MM.1S (cell line): ENCODE data around the gene GALNT15.

Experiments used
- CTCF ChIP-seq: fragments of 300-600 bp; sonication (generic); IDR thresholded peaks from 2 replicates; pipeline ENCODE4 v1.5.1; 2016; ENCODE audit warnings: antibody characterized with exemption, low read length, mixed read lengths
- EZH2 ChIP-seq: fragments of 300-600 bp; sonication (generic); optimal IDR thresholded peaks from 2 replicates; pipeline ENCODE3; 2017; ENCODE audit warnings: low read depth, mild to moderate bottlenecking, antibody characterized with exemption, low read length, mixed read lengths
- EZH2phosphoT487 ChIP-seq: fragments of 300-600 bp; sonication (generic); IDR thresholded peaks from 2 replicates; pipeline ENCODE4 v1.6.1; 2018; ENCODE audit warnings: antibody characterized with exemption, low read length

GRCh38 chr3:16136055-16136454, 38.4 kb upstream of the GALNT15 start:
- no peak for TF ChIP-seq CTCF
- no peak for TF ChIP-seq EZH2
- TF ChIP-seq EZH2phosphoT487, result no peak
